Activated CD8-positive, alpha-beta memory T cell treated with anti-CD3 and anti-CD28 coated beads for 1 hour (primary cell): ENCODE results near the gene EHHADH.
A peak's percentile ranks its signal among the peaks of the same experiment; 100 is the strongest.
"Not testable (repeated sequence)": the region's sequence is repeated elsewhere in the genome, so short reads cannot be mapped to it uniquely, and the experiment has no call there.

Experiments used
- DNase-seq, 2 donors: peaks; one replicate each; pipeline ENCODE4 v3.0.0-alpha.2; 2020; ENCODE audit warnings: low read depth in 1 of 2; ENCODE audit errors: extremely low read depth in 1 of 2

The EHHADH gene

GRCh38 chr3:185253645-185254410, at the start of gene EHHADH:
Gene EHHADH (minus strand): TSS chr3:185254049. CDS start chr3:185254022, 27 bp downstream.
- peak in 1 of 2 donors; percentile 44 for DNase-seq

DNA sequence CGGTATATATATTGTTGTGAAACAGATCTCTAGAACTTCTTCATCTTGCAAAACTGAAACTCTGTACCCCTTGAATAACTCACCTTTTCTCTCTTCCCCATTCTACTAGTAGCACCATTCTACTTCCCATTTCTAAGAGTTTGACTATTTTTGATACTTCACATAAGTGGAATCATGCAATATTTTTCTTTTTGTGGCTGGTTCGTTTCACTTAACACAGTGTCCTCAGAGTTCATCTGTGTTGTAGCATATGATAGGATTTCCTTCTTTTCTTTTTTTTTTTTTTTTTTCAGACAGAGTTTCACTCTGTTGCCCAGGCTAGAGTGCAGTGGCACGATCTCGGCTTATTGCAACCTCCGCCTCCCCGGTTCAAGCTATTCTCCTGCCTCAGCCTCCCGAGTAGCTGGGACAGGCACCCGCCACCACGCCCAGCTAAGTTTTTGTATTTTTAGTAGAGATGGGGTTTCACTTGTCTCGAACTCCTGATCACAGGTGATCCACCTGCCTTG, 46.1 kb upstream of the EHHADH start:
- DNase-seq: not testable (repeated sequence)

- DNase-seq: no peak
Observed at GRCh38 chr3:185297867-185298266, 44.0 kb upstream of the EHHADH start.

DNA sequence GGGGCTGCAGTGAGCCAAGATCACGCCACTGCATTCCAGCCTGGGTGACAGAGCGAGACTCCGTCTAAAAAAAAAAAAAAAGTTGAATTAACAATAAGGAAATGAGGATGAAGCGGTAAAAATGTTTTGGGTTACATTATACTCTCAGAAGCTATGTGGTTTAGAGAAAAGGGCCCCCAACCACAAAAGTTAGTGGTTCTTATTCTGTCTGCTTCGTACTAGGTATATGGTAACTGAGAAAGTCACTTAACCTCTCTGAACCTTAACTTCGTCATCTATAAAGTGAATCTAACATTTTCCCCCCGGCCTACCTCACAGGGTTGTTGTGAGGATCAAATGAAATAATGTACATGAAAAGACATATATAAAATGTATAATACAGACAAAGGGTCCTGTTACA, 38.4 kb upstream of the EHHADH start:
- no peak for DNase-seq

- no peak for DNase-seq
Observed at GRCh38 chr3:185290266-185290665, 36.4 kb upstream of the EHHADH start.

DNA sequence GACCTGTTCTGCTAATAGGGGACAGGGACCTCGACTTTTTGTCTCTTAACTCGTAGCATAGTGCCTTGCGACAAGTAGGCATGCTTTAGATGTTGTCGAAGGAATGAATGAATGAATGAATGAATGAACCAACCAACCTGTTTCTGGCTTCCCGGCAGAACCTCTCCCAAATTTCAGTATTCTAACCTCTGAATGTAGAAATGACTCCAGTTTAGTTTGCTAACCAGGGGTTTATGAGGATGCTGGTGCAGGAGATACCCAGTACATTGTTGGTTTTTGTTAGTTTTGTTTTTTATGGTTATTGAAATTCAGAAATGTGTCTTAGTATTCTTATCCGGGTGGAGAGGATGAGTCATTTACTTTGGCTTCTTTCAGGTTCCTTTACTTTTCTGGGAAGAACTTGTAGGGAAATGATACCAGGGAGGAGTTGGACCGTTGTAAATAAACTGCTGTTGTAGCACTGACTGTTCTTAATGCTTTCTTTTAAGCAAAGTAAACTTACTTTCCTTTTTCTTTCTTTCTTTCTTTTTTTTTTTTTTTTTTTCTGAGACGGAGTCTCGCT, 29.6 kb upstream of the EHHADH start:
- no peak for DNase-seq

- peak; percentile 90 for DNase-seq
Observed at GRCh38 chr3:185282696-185283373, 29.0 kb upstream of the EHHADH start.

DNA sequence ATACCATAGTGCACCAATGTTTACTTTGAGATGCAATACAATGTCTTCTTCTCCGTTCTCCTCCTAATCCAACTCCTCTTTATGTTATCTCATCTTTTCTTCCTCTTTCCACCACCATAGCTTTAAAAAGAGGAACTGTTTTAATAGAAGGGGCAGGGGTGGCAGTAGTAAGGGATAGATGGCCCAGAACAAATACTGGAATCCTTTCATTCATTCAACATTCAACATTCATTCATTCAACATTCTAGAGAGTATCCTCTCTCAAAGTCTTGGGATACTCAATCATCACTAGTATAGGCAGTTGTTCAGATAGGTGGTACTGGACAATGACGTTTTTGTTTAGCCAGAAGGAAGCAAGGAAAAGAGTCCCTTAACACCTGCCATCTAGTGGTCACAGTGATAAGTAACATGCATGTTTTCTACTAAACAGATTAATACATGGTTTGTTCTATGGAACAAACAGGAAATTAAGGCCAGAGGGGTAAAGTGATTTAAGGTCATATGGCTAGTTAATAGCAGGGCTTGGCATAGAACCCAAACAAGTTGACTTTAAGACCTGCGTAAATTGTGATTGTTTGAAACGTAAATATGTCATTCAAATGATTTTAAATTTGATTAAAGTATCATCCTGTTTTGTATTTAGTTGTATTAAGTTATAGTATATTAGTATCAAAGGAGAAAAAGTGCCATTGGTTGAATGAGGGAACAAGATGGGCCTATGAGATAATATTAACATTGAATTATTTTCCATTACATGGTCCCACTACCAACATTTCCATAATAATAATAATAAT, 26.9 kb upstream of the EHHADH start:
- DNase-seq: no peak

GRCh38 chr3:185279587-185280138, 25.8 kb upstream of the EHHADH start:
- no peak for DNase-seq

DNA sequence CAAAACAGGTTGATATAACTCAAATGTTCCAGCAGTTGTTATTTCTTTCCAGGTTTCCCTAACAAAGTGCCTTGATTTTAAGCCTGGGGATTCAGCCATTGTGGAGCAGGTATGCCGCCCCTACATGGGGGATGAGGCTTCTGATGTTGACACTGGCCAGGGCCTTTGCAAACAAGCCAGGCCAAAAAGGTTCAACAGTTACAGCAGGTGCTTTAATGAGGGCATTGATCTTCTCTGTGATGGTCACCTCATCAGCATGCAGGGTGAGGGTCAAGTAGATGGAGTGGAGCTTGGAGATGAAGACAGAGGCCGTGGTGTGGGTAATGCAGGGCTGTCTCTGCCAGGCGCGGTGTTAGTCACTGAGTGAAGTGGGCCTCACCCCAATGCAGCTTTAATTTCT, 22.6 kb upstream of the EHHADH start:
- no peak for DNase-seq

DNA sequence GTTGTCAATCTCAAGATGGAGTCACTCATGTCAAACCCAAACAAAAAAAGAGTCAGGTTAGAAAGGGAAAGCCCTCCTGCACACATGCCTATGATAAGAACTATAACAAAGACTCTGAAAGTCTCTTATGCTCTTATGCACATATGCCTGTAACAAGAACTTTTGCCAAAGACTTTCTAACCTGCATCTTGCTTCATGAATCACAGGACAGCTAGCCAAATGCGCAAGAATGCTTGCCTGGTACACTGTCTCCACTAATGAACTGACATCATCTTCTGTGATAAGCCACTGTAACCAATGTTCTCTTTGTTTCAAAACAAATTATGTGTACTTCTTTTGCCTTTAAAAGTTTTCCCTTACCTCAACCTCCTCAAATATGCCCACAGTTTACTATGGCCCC, 18.2 kb upstream of the EHHADH start:
- no peak for DNase-seq

DNA sequence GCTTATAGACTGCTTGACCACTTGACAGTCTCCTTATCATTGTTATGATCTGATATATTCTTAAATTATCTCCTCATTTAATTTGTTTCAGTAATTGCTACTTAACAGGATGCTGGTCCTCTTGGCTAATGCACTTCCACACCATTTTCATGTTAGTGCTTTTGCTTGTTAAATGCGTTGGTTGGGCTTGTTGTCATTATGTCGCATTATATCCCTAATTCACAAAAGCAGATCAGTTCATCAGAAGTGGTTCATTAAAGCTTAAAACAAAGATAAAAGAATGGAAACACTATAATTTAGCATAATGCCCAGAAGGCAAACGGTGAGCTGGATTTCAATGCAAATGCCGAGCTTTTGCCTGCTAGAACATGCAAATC, 17.1 kb upstream of the EHHADH start:
- DNase-seq: no peak

- DNase-seq: no peak
Observed at GRCh38 chr3:185270262-185270955, 16.6 kb upstream of the EHHADH start.

GRCh38 chr3:185268194-185268962, 14.5 kb upstream of the EHHADH start:
- DNase-seq: no peak

- DNase-seq: no peak
Observed at GRCh38 chr3:185267193-185267592, 13.3 kb upstream of the EHHADH start.

DNA sequence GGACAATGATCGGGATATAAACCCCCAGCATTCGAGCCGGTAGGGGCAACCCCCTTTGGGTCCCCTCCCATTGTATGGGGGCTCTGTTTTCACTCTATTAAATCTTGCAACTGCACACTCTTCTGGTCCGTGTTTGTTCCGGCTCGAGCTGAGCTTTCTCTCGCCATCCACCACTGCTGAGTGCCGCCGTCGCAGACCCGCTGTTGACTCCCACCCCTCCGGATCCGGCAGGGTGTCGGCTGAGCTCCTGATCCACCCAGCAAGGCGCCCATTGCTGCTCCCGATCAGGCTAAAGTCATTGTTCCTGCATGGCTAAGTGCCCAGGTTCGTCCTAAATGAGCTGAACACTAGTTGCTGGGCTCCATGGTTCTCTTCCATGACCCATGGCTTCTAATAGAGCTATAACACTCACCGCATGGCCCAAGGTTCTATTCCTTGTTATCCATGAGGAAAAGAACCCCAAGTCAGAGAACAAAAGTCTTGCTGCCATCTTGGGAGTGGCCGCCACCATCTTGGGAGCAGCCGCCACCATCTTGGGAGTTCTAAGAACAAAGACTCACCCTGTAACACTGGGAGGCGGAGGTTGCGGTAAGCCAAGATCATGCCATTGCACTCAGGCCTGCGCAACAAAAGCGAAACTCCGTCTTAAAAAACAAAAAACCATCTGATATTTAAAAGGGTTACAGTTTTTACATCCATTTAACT, 11.2 kb upstream of the EHHADH start:
- DNase-seq: no peak

DNA sequence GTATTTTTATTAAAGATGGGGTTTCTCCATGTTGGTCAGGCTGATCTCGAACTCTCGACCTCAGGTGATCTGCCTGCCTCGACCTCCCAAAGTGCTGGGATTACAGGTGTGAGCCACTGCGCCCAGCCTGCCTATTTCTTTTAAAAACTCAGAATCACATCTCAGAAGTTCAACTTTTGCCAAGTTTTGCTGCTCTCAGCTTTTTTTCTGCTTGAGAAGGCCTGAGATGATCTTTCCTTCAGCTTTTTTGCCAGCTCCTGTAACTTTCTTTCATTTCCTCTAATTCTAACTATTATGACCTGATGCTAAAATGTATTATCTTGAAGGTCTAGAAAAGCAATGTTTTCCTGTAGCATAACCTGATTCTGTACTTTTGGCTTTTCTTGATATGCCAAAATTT, 9.6 kb upstream of the EHHADH start:
- DNase-seq: no peak

DNA sequence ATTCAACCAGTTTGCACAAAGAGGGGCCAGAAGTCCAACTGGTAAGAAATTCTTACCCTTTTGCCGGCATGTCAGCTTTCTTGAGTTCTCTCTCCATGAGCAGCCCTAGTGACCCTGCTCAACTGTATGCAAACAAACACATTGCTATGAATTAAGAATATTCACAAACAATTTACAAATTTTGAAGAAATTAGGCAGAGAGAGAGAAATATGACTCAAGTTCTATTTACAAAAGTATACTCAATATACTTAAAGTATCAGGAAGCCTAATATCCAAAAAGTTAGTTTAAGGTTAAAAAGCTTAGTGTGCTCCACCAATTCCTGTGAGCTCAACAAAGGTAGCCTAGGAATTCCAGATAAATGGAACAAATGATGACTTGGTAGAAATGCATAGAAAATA, 3.5 kb upstream of the EHHADH start:
- DNase-seq: no peak

- no peak for DNase-seq
Observed at GRCh38 chr3:185254799-185255198, 950 bp upstream of the EHHADH start.
